HuH-7 (cell line): Measurements from ENCODE around the gene OR2T10.
"Not testable (repeated sequence)": the region's sequence is repeated elsewhere in the genome, so short reads cannot be mapped to it uniquely, and the experiment has no call there.

ENCODE experiments used
- DNase-seq: peaks from one replicate; pipeline ENCODE4 v3.0.0; 2011; ENCODE audit warnings: low spot score

The OR2T10 gene, protein sequence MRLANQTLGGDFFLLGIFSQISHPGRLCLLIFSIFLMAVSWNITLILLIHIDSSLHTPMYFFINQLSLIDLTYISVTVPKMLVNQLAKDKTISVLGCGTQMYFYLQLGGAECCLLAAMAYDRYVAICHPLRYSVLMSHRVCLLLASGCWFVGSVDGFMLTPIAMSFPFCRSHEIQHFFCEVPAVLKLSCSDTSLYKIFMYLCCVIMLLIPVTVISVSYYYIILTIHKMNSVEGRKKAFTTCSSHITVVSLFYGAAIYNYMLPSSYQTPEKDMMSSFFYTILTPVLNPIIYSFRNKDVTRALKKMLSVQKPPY

DNA sequence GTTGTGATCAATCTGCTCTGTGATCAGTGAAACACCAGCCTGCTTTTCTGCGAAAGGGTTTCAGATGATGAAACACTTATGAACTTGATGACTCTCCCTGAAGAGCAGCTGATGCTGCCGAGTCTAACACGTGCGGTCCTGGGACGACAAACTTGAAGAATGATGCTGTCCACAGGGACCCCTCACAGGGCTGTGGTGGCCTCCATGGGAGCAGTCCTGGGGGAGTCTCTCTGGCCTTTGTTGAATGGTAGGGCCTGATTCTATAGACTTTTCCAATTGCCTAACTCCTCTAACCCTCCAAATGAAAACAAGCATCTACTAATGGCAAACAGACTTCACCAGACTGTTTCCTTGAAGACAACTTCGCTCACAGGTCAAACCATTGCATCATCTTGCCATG lies at the start of gene OR2T10:
Gene OR2T10 (minus strand): TSS at position 112 of the 400 bp plus-strand sequence. CDS start 3,932 bp downstream, outside the sequence.
- no peak for DNase-seq

DNA sequence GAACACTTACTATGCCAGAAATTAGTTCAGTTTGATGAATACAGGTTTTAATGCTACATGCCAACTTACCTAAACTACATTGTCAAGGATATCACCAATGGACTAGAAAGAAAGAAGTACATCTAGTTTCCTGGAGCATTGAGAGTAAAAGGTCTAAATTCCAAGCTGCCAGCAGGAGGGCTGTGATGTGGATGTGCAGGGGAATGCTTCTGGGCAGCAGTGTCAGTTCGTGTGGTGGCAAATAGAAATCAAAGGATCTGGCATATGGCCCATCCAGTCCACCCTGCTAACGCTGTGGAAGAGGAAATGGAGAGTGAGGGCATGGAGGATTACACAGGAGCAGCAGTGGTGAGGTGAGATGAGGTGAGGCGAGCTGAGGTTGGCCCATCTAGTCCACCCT lies 47.7 kb upstream of the OR2T10 start, which contains the start of gene OR2T35:
Gene OR2T35 (minus strand): TSS at position 101 of the 400 bp plus-strand sequence. CDS start 6,020 bp downstream, outside the sequence.
- DNase-seq, result not testable (repeated sequence)

DNA sequence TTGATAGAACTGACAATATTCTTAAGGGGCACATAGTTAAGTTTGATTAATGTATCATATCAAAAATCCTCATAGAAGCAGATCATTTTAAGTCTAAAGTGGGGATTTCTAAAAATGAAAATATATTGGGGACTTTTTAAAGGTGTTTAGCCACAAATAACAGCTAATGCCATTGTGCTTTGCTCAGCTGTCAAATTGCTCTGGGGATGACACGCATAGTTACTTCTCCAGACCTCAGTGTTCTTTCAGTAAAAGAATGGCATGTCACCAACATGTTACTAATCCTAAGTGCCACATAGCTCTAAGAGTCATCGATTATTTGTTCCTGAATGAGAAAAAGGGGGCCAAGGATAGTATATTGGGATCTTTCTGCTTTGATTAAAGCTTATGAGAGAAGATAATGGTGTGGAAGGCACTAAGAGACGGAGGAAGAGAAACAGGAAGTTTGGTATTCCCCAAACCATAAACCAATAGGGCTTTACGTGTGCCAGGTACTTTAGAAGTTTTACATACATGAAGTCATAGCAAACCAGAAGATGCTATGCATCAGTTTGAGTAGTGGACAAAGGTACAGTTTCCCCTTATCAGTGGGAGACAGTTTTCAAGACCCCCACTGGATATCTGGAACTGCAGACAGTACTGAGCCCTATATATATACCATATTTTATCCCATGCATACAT lies 45.6 kb upstream of the OR2T10 start:
- not testable (repeated sequence) for DNase-seq

DNA sequence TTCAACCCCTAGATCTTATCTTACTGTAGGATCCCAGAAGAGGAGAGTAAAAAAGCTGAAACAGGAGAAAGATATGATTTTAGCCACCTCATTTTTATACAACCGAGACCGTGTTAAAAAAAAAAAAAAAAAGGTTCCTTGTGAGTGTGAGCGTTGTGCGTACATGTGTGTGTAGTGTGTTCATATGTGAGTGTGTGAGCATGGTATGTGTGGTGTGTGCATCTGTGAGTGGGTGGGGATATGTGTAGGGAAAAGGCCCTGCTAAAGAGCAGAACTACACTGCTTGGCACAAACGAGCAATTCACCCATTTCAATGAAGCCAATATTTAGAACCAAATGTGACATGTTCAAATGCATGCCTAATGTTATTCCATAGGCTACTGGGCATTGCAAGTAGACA lies 44.1 kb upstream of the OR2T10 start:
- DNase-seq, result not testable (repeated sequence)

DNA sequence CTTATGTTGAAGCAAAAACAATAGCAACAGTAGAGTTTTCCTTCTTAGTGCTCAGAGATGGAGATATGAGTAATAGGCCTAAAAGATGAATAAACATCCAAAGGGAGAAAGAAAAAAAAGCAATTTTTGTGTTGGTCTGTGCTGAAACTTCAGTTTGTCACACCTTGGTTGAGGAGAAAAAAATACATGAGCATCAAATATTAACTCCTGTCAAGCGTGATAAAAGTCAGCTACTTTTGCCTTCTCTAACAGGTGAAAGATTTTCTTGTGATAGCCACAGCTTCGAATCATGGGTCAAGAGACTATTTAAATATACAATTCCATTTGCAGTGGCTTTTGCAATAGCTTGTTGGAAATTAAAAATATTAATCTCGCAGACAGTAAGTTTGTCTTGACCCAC lies 43.4 kb upstream of the OR2T10 start:
- not testable (repeated sequence) for DNase-seq

DNA sequence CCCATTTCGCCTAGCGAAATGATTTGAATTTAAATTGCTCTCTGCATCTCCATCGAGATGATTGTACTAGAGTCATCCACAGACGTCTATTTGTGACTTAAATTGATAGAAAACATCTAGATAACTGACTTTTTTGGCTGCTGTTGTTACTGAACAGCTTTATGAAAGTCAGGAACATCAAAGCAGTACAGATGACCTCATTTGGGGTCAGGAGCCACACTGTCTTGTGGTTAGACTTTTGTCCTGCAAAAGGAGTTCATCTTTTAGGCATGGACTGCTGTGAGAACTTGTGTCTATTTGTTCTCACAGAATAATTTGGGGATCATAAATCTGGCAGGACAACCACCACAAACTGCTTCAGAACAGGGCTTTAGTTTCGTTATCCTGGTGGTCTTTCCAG lies 42.2 kb upstream of the OR2T10 start:
- not testable (repeated sequence) for DNase-seq

DNA sequence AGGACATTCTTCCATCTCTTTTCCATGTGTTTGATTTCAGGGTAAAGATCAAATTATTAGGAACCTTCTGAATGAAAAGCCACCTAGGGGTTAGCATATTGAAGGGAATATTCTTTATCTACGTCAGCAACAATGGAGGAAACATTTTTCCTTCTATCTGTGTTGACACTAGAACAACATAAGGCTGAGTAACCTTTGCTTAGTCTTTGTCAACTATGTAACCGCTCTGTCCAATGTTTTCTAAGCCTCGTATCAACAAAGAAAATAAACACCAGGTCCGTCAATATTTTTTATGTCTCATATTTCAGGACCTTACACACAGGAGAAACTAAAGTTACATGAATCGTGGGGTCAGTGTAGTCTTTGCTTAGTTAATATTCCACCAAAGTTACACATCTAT lies 39.1 kb upstream of the OR2T10 start:
- not testable (repeated sequence) for DNase-seq

DNA sequence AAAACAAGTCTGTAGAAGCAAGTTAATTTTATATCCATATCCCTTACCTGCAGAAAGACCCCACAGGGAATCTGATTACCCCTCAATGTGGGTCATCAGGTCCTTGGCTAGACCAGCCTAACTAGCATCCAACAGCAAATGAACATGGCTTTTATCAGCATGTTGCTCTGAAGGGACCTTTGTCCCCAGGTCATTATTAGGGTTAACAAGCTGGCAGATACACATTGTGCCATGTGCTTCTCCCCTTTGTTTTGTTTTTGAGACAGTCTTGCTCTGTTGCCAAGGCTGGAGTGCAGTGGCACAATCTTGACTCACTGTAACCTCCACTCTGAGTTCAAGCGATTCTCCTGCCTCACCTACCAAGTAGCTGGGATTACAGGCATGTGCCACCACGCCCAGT lies 37.5 kb upstream of the OR2T10 start, which contains the start of gene OR2T11:
Gene OR2T11 (minus strand): TSS at position 101 of the 400 bp plus-strand sequence. CDS start 7,963 bp downstream, outside the sequence.
- not testable (repeated sequence) for DNase-seq

DNA sequence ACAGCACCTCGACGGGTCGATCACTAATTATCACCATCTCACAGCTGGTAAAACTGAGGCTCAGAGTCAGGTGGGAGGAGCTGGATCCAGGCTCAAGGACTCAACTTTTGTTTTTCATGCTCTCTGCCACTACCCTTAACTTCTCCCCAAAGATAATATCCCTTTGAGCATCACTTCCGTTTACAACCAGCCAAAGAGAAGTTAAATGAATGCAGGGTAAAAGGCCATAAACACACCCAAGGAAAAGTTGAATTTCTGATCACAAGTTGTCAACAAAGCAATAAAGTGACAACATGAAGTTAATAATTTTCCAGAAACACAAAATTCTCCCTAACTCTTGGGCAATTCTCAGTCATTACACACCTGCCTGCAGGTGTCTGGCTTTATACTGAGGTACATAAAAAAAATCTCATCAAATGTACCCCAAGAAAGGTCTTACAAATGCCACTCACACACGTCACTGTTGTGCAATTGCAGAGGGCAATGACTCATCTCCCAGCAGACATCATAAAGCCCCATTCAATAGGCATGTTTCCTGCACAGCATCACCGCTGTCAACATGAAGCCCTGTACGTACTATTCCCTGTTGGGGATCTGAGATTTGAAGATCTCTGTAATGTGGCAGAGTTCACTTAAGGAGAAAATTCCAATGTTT lies 34.0 kb upstream of the OR2T10 start:
- no peak for DNase-seq

DNA sequence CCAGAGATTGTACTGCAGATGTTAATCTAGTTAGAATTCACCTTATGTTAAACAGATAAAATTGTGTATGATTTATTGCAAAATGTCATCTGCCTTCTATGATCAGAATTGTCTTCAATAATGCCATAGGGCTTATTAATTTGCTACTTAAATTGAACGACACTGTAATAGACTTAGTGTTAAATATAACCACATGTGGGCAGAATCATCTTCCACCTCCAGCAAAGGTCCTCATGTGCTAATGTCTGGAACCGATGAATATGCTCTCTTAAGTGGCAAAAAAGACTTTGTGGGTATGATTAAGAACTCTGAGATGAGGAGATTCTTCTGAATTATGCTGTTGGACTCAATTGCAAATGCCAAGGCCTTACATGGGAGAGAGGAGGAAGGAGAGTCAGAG lies 33.1 kb upstream of the OR2T10 start:
- DNase-seq, result no peak

DNA sequence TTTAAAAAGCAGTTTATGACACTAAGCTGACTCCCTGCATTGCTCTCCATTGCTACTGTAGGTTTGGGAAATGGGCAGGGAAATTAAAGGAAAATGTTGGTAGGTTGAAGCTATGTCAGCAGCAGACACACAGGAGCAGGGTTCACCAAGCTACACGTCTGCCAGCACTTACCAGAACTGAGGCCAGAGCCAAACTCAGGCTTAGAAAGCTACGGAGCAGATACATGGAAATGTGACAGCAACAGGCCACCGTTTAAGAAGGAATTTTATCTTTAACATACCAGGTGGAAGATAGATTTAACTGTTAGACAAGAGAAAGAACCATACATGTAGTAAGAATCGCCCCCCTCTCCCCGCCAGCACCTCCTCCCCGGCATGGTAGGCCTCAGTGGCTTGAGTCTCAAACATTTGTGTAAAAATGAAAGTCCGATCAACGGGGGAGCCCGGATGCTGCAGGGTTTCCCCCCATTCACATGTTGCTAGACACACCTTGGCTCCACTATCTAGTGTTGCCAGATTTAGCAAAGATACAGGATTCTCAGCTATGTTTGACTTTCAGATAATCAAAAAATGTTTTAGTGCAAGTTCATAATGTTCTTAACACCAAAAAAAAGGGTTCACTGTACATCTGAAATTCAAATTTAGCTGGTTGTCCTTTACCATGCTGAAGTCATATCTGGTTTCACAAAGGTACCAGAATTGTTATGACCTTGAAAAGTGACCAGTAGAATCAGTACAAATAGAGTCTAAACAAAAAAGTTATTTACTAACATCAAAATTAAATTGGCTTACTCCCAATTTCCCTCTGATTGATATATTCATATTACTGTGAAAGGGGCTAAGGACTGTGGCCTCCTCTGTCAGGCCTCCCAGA lies 30.7 kb upstream of the OR2T10 start:
- DNase-seq, result no peak

DNA sequence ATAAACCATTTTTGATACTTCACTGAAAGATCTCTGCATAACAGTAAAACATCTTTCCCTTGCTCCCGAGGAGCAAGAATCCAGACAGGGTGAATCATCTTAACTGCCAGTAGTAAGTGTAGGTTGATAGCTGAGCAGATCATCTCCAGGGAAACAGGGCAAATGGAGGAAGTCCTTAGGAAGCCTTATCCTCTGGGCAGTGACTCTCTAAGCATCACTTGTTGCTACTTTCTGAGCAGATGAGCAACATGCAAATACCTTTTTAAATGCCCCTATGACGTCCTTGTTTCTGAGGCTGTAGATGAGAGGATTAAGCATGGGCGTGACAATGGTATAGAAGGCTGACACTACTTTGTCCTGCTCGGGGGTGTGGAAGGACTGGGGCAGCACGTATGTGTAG lies 28.5 kb upstream of the OR2T10 start:
- no peak for DNase-seq

DNA sequence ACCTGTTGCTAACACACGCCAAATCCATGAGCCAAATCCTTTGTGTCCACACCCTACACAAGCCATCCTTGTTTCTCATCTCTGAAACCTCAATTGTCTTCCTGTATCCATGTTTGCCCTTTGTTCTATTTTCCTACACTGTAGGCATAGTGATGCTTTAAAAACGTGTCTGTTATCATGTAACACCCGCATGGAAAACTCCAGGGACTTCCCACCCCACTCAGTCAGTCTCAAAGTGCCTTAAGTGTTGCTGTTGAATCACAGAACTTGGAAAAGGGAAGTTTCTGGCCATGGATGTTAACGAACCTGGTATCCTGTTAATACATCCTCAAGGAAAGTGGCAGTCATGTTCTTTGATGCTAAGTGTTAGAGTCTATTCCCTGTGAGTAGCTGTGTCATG lies 27.7 kb upstream of the OR2T10 start:
- no peak for DNase-seq

DNA sequence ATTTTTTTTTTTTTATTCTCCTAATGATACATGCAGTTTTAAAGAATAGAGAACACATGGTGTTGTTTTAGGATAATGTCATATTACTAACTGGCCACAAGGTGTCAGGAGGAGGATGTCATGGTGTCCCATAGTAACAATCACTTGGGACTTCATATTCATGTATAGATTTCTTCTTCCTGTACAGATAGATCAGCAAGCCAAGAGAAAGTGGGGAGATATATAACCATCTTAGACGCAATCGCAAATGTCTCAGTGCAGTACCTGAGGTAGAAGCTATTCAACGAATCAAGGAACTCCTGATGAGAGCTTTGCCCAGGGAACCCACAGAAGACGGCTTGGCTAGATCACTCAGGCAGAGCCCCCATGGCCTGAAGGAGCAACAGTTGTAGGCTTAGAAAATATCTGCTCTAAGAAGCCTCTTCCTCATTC lies 25.1 kb upstream of the OR2T10 start:
- DNase-seq, result peak; percentile 32

DNA sequence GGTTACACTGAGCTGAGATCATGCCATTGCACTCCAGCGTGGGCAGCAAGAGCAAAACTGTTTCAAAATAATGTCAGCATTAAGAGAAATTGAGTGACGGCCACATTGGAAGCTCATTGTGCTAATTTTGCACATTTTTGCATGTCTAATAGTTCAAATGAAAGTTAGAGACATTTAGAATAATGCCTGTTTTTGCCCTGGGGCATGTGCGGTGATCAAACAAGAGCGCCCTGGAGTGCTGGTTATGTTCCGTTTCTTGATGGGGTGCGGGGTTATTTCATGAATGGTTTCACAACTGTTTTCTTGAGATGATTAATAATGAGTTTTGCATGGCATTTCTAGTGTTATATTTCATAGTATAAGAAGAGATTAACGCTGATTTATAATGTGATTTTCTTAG lies 24.3 kb upstream of the OR2T10 start:
- DNase-seq, result no peak

DNA sequence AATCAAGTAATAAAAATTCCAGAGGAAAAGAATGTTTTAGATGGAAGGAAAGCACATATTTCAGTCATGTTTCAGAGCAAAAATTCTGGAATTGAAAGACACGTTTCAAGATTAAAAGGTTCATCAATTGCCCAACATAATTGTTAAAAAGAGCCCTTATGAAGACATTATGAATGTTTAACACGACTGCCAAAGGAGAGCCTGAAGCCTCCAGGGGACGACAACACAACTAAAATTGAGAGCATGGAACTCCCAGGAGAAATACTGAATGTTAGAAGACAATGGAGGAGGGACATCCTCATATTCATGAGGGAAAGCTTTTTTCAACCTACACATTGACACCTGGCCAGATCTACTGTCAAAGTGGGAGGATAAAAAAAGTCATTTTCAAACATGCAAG lies 21.4 kb upstream of the OR2T10 start:
- no peak for DNase-seq

DNA sequence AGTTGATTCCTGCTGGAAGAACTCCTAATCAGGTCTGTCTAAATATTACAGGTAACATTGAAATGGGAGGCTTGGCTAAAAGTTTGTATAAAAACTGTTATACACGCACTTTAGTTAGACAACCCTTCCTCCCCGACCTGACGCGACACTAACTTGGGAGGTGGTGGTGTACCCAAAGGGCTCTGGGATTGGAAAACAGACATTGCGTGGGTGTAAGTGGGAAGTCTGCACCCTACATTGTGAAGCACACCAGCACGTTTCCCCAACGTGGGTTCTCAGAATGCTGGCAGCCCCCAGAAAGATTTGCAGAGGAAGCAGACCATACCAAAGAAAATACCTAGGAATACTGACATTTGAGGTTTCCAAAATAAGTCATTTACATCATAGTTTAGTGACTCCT lies 20.6 kb upstream of the OR2T10 start:
- DNase-seq, result no peak

DNA sequence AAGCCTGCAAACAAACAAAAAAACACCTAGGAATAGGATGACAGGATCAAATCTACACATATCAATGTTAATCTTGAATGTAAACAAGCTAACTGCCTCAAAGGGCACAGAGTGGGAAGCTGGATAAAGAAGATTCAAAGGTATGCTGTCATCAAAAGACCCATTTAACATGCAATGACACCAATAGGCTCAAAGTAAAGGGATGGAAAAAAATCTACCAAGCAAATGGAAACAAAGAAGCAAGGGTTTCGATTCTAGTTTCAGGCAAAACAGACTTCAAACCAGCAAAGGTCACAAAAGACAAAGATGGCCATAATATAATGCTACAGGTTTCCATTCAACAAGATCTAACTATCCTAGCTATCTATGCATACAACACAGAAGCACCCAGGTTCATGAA lies 16.2 kb upstream of the OR2T10 start:
- no peak for DNase-seq

DNA sequence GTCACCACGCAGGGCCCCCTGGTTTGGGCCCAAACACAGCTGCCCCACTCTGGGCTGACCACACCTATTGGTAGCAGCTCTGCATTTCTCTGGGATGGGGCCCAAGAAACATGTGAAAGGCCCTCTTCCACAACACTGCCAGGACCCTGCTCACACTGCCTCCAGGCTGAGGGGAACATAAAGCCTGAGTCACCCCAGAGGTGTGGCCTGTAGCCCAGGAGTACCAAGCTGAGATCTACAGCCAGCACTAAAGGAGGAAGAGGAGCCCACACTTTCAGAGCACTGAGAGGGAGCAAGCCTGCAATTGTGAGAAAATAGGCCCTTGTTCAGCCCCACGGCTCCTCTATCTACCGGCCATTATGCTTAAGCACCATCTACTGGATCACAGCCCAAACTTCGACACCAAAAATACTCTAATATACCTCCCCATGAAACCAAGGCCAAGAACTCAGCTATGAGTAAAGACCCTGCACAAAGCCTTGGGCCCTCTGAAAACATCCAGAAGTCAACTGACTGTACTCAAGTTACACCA lies 14.4 kb upstream of the OR2T10 start:
- DNase-seq, result no peak

DNA sequence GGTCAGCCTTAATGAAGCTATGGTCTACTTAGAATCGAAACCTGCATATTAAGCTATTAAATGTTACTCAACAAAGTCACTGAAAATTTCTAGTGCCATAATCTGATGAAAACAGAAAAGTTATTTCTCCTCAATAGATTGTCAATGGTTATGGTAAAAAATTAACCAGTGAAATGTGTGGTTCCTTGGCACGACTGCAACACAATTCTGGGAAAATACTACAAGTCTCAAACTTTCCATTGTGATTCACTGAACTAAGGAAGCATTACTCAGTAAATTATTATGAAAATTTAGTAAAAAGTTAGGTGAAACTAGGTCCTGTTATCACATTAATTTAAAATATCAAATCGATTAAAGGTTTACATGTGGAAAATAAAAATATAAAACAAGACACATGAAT lies 12.8 kb upstream of the OR2T10 start:
- DNase-seq, result no peak

DNA sequence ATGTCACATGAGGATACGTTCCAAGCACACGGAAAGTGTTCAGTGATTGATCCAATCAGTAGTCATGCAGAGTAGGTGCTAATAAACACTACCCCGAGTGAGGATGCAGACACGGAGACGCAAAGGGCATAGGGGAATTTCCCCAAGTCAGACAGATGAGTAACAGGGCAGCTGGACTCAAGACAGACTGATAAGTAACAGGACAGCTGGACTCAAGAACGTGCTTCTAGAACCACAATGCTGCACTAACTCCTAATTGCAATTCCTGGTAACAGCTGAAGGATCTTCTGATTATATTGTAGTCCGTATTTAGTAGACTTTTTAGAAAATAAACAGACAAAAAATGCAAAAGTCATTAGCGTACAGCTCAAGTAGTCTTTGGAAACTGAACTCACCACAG lies 1.9 kb upstream of the OR2T10 start:
- no peak for DNase-seq

DNA sequence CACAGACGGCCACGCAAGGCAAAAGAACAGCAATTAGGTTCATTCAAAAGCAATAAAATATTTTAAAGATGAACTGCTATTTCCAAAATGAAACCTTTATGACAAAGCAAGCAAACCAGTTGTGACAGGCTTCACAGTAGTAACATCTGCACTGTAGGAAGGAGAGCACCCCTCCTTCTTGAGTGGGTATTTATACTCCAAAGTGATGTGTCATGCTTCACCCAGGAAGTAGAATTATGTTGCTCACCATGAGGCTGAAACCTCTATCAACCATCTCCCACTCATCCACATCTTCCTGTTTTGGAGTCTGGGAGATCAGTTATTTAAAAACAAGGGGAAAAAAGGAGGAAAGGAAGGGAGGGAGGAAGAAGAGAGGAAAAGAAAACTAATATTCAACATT lies 885 bp downstream of the OR2T10 start:
- DNase-seq, result no peak
